ENCODE data around the gene ENGASE.

ENGASE gene

GRCh38 chr17:79133214-79133613 is 58.6 kb downstream of the ENGASE start:
- no peak overlapping the region for H3K4me3 Mint-ChIP-seq
- DNase-seq (ENCODE audit: low spot score in 2 of 2) (no peak), ATAC-seq (no peak)
- no peak overlapping the region for H3K27ac Mint-ChIP-seq
- H3K9me3 Mint-ChIP-seq: no peaks in the 10 kb centered on the region
- H3K36me3 Mint-ChIP-seq: no peaks in the 10 kb centered on the region
- peaks cover 6% of the 10 kb centered on the region for H3K4me1 Mint-ChIP-seq

- no peaks in the 10 kb centered on the region for H3K9me3 Mint-ChIP-seq
- no peak overlapping the region for H3K27ac Mint-ChIP-seq
- DNase-seq (ENCODE audit: low spot score in 2 of 2) (no peak), ATAC-seq (no peak)
- H3K4me3 Mint-ChIP-seq: no peak overlapping the region
- peaks cover 6% of the 10 kb centered on the region for H3K4me1 Mint-ChIP-seq
- no peaks in the 10 kb centered on the region for H3K36me3 Mint-ChIP-seq
Observed at GRCh38 chr17:79133985-79134384, 59.4 kb downstream of the ENGASE start.

DNA sequence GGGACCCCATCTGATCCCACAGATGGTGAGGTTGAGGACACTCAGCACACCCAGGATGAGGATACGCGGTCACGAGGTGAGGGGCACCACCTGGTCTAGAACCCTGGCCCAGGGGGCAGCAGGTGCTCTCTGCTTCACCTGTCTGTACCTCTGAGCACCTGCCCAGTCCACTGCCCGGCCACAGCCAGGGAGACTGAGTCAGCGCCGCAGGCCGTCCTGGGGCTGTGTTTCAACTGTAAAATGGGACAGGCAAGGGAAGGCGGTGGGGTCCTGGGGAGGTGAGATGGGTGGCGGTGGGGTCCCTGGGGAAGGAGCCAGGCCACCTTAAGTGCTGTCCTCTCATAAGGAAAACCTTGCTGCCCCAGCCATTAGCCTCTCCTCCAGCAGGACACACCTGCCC is 60.4 kb downstream of the ENGASE start:
- Mint-ChIP-seq H3K27ac (no peak overlapping the region), H3K36me3 (no peaks in the 10 kb centered on the region), H3K4me3 (no peak overlapping the region), H3K4me1 (peaks cover 6% of the 10 kb centered on the region), H3K9me3 (no peaks in the 10 kb centered on the region)
- DNase-seq (ENCODE audit: low spot score in 2 of 2) (no peak), ATAC-seq (no peak)

DNA sequence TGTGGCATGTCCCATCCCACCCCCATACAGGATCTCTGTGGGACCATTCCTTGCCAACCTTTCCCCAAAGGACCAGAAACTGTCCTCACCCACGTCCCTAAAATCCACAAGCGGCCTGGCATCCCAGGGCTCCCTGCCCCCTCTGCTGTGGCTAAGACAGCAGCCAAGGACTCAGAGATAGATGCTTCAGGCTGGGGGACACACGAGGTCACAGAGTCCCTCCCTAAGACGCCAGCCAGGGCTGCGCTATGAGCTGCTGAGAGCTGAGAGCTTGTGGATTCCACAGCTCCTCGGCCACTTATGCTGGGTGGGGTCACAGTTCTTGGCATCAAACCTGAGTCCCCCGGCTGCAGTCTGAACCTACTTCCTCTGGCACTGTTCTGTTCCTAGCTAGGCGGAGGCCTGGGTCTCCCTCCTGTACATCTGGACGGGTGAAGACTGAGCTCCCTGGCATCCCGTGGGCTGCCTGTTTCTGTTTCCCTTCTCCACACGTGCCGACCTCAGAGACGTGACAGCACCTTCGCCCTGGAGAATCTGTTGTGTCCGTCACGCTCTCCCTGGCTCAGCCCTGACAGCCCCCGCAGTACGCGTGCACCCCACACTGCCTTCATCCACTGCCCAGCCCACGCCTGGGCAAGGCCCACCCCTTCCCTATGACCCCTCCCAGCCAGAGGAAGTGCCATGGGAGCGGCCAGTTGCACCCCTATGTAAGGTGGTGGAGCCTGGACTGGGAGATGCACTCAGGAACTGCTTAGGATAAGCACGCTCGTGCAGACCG is 61.2 kb downstream of the ENGASE start:
- no peak overlapping the region for H3K27ac Mint-ChIP-seq
- no peak for DNase-seq (ENCODE audit: low spot score in 2 of 2)
- H3K36me3 Mint-ChIP-seq: no peaks in the 10 kb centered on the region
- ATAC-seq: no peak
- no peaks in the 10 kb centered on the region for H3K9me3 Mint-ChIP-seq
- peaks cover 6% of the 10 kb centered on the region for H3K4me1 Mint-ChIP-seq
- no peak overlapping the region for H3K4me3 Mint-ChIP-seq
